Measurements from ENCODE around the gene ANAPC7. TPM values are rescaled to one million over a fixed set of nuclear protein-coding genes. Genes with fewer than 3 reads are reported as not detected.

Gene ANAPC7
- total RNA-seq, 1 experiment from 2014 or later = 91.1 TPM

DNA sequence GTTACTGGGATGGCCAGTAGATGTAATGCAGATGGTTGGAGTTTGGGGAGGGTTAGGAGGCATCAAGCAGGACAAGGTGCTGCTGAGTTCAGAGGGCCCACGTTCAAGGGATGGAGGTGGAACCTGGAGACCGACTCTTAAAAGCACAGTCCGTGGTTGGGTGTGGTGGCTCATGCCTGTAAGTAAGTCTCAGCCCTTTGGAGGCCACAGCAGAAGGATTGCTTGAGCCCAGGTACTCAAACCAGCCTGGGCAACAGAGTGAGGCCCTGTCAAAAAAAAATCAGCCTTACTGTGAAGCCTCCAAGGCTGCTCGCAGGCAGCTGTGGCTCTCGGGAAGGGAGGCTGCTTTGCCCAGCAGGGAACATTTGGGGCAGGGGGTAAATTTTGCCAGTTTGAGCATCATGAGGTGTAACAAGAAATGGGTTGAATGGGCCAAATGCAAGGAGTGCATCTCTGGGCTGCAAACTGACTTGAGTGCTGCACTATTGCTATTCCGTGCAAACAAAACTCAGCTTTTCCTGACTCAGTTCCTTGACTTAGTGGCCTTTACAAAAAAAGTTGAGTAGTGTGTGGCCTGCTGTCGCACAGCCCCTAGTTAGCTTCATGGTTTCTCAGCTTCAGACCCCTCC is 55.0 kb downstream of the ANAPC7 start:
- Histone ChIP-seq H4K20me1 (ENCODE audit: control insufficient read depth, insufficient read depth, insufficient read length) (no peaks in the 10 kb centered on the region), H3T11ph (ENCODE audit: low read length) (no peak overlapping the region), H3K4ac (ENCODE audit: low read depth, low read length) (no peak overlapping the region), H3K18ac (ENCODE audit: insufficient read length, low read depth, low read length) (no peak overlapping the region), H3K27ac (ENCODE audit: insufficient read length, low read depth, low read length) (no peak overlapping the region), H3K79me2 (ENCODE audit: insufficient read depth, low read length) (no peaks in the 10 kb centered on the region), H2BK5ac (ENCODE audit: insufficient read length, low read length) (no peak overlapping the region), H2BK15ac (ENCODE audit: low read depth, low read length) (no peak overlapping the region), H2BK12ac (ENCODE audit: insufficient read length, low read depth, low read length) (no peak overlapping the region), H2BK120ac (ENCODE audit: low read depth, low read length, poor library complexity, severe bottlenecking) (no peak overlapping the region), H3K79me1 (ENCODE audit: insufficient read depth, low read depth, low read length, poor library complexity, severe bottlenecking) (no peaks in the 10 kb centered on the region), H4K5ac (ENCODE audit: insufficient read length, low read depth, low read length) (no peak overlapping the region), H2AK5ac (ENCODE audit: insufficient read length, low read length) (no peak overlapping the region), H3K23ac (ENCODE audit: insufficient read length, low read depth, low read length) (no peak overlapping the region), H3K56ac (ENCODE audit: insufficient read length, low read depth, low read length) (no peak overlapping the region), H3K14ac (ENCODE audit: insufficient read depth, low read length) (no peak overlapping the region), H4K8ac (replicated peaks; ENCODE audit: insufficient read length, low read depth, low read length) (no peak overlapping the region), H2AFZ (ENCODE audit: low read length) (no peak overlapping the region), H4K91ac (ENCODE audit: insufficient read length, low read depth, low read length) (no peak overlapping the region), H3K9ac (ENCODE audit: extremely low read depth, insufficient read length, low read length) (no peak overlapping the region), H3K9me3 (ENCODE audit: control insufficient read depth, low read depth, low read length) (no peaks in the 10 kb centered on the region), H3K27me3 (ENCODE audit: insufficient read depth, low read length) (no peaks in the 10 kb centered on the region), H2BK20ac (ENCODE audit: low read depth, low read length, poor library complexity, severe bottlenecking) (no peak overlapping the region), H3K23me2 (ENCODE audit: insufficient read length, low read depth, low read length, poor library complexity, severe bottlenecking) (peaks cover 3% of the 10 kb centered on the region), H3K4me1 (ENCODE audit: insufficient read depth, low read length) (no peaks in the 10 kb centered on the region), H3K4me2 (ENCODE audit: insufficient read depth, insufficient read length, low read length) (no peak overlapping the region)
- TF ChIP-seq CTCF (conservative IDR thresholded peaks at IDR 0.05) = no peak
- peaks cover 43 to 74% (median 69%) of the 10 kb centered on the region in 3 experiments for H3K36me3 Mint-ChIP-seq (ENCODE audit: insufficient read depth in 1 of 3, low read depth in 3 of 3)
- peak overlapping the region in 1 of 3 experiments; percentile 64; a peak in 1 of 7 replicates for H3K27ac Mint-ChIP-seq
- no peaks in the 10 kb centered on the region for H3K4me1 Mint-ChIP-seq
- no peaks in the 10 kb centered on the region for H3K27me3 Mint-ChIP-seq (ENCODE audit: low read depth)
- H3K9me3 Mint-ChIP-seq = no peaks in the 10 kb centered on the region
- no peak for DNase-seq
- WGBS (ENCODE audit: extremely low coverage, insufficient read length, low lambda C conversion rate) = no CpG with 5 or more reads among the region's 7 CpGs
- H3K4me3 Mint-ChIP-seq = no peak overlapping the region
